ENCODE data around the gene TMEM187.

The TMEM187 gene

GRCh38 chrX:154020536-154021115 lies 48.1 kb downstream of the TMEM187 start:
- DNase-seq, result peak; percentile 72 to 81 (median 76)

- DNase-seq, result peak; percentile 46 to 69 (median 62)
These were observed 48.6 kb downstream of the TMEM187 start for GRCh38 chrX:154021131-154021611.

GRCh38 chrX:154022108-154022507 lies 49.6 kb downstream of the TMEM187 start:
- no peak for DNase-seq

- DNase-seq, result no peak
These were observed 50.9 kb downstream of the TMEM187 start for GRCh38 chrX:154023276-154024000.

- DNase-seq, result no peak
These were observed 51.7 kb downstream of the TMEM187 start for GRCh38 chrX:154024271-154024670.

DNA sequence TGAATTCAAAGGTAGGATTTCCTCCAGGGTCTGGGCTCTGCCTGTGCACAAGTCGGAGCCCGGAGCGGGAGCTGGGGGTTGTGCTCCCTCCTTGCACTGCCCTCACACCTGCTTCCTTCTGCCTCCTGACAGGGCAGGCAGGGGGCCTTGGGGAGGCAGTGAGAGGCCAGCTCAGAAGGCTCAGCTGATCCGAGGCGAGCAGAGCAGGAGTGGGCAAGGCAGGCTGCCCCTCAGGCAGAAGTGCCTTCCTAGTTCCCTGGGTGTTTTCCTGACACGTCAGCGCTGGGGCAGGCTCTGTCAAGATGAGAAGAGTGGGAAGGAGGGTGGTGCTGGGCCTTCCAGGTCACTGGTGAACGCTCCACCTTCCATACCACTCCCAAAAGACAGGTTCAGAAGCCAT lies 52.7 kb downstream of the TMEM187 start:
- DNase-seq, result peak in 2 of 4 experiments; percentile 4 to 28

- DNase-seq, result no peak
These were observed 53.8 kb downstream of the TMEM187 start for GRCh38 chrX:154026136-154027021.

- DNase-seq, result no peak
These were observed 54.5 kb downstream of the TMEM187 start for GRCh38 chrX:154027022-154027402.

DNA sequence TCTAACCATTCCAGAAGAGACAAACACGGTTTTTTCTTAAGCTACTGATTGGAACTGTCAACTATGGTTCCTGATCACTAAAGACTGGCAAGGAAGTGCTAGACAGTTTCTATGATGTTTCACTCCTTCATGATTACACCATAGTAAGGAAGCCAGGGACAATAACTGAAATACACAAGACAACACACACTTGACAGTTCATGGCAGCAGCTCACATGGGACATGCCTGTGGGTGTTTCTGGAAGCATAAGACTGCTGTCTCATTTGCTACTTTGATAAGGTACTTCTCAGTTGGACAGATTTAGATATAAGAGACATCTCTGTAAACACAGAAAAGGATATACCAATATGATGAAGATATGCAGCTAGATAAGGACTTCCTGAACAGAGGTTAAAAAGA lies 55.4 kb downstream of the TMEM187 start:
- peak; percentile 17 to 58 (median 51) for DNase-seq

DNA sequence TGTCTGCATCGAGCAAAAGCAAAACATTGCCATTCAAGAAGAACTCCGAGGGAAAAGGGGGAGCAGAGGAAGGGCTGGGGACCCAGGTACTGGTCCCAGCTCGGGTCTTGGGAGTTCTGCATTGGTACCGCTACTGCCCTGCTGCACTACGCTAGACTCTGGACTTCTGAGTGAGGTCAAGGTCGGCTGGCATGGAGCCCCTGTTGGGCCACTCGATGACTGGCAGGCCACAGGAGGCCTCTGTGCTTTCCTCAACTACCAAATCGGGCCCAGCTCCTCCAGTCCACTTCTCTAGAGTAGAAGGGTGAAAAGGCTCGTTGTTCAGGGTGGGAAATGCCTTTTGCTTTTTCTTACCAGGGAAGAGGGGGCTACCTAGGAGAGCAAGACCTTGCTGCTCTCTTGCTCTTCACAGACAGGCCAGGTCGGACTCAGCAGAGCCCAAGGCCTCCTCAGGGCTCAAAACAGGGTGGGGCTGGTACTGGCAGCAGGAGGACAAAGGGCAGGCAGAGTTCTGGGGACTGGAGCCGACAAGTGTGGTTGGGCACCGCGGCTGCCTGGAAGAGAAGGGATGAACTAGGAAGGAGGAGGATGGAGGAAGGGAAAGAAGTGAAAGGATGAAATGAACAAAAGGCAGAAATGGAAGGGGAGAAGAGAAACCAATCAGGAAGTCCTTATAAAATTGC lies 56.1 kb downstream of the TMEM187 start:
- no peak for DNase-seq

- DNase-seq, result no peak
These were observed 56.9 kb downstream of the TMEM187 start for GRCh38 chrX:154029439-154029838.

DNA sequence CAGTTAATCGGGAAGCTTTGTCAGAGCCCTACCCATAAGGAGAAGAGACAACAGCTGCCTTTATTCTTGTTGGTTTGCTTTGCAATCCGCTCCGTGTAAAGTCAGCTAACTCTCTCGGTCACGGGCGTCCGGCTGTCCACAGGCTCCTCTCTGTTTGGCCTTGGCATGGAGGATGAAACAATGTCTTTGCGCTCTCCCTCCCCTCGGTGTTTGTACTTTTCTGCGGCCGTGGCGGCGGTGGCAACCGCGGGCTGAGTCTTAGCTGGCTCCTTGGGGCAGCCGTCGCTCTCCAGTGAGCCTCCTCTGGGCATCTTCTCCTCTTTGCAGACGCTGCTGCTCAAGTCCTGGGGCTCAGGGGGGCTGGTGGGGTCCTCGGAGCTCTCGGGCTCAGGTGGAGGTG lies 57.7 kb downstream of the TMEM187 start:
- DNase-seq, result no peak

DNA sequence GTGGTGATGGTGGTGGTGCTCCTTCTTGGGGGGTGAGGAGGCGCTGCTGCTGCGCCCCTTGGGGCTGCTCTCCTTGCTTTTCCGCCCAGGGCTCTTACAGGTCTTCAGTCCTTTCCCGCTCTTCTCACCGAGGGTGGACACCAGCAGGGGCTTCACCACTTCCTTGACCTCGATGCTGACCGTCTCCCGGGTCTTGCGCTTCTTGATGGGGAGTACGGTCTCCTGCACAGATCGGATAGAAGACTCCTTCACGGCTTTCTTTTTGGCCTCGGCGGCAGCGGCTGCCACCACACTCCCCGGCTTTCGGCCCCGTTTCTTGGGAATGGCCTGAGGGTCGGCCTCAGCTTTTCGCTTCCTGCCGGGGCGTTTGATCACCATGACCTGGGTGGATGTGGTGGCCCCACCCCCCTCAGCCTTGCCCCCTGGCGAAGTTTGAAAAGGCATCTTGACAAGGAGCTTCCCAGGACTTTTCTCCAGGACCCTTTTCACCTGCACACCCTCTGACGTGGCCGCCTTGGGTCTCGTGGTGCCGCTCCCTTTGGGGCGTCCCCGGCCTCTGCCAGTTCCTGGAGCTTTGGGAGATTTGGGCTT lies 58.3 kb downstream of the TMEM187 start:
- DNase-seq, result no peak

GRCh38 chrX:154032160-154032559 lies 59.6 kb downstream of the TMEM187 start:
- no peak for DNase-seq

DNA sequence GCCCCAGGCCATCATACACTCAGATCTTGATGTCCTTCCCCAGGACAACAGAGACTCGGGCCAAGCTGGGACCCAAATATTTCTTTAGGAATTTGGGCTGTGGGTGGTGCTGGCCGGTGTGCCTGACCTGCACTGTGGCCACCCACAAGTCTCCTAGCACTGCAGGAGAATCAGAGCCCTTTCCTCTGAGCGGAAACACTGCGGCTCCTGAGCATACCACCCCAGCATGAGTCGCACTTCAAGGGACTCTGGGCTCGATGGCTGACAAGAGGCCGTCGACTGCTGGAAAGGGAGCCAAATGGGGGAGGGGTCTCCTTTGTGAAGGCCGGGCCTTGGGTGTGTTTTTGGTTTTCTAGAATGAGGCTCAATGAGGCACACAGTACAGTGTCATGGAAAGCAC lies 60.1 kb downstream of the TMEM187 start:
- no peak for DNase-seq
